WTC11 (cell line): ENCODE data around the gene DAPK1. TPM values are rescaled to one million over a fixed set of nuclear protein-coding genes. Genes with fewer than 3 reads are reported as not detected.
"Not testable (repeated sequence)": the region's sequence is repeated elsewhere in the genome, so short reads cannot be mapped to it uniquely, and the experiment has no call there.

ENCODE experiments used
- ATAC-seq: fragments of 200-7000 bp; cut with Tn5 transposase; 2 replicates; pipeline ENCODE4 v1.10.0; 2021; ENCODE audit warnings: mild to moderate bottlenecking, moderate library complexity
- CTCF ChIA-PET: fragments of 300-600 bp; sonication (Branson Sonifier 250); formaldehyde crosslinking; loops from one replicate; lab custom pipeline; 2021; ENCODE audit warnings: antibody characterized with exemption; lab: Charles Lee
- POLR2A ChIA-PET: fragments of 350-600 bp; sonication (Branson Sonifier 250); formaldehyde crosslinking; loops from one replicate; lab custom pipeline; 2021; ENCODE audit warnings: antibody characterized with exemption; lab: Charles Lee
- DNase-seq: peaks from one replicate; pipeline ENCODE4 v3.0.0; 2021; ENCODE audit warnings: low spot score
- H3K27ac Mint-ChIP-seq: 2 replicates; pipeline ENCODE4 v1.8.0; 2021; ENCODE audit warnings: mixed read lengths
- H3K27me3 Mint-ChIP-seq: 2 replicates; pipeline ENCODE4 v1.8.0; 2021; ENCODE audit warnings: low read depth, mild to moderate bottlenecking, moderate library complexity, mixed read lengths
- H3K36me3 Mint-ChIP-seq: 2 replicates; pipeline ENCODE4 v1.8.0; 2021; ENCODE audit warnings: mixed read lengths
- H3K4me1 Mint-ChIP-seq: 2 replicates; pipeline ENCODE4 v1.8.0; 2022; ENCODE audit warnings: mixed read lengths
- H3K4me3 Mint-ChIP-seq: 2 replicates; pipeline ENCODE4 v1.8.0; 2021; ENCODE audit warnings: mild to moderate bottlenecking, moderate library complexity, mixed read lengths
- H3K9me3 Mint-ChIP-seq: 2 replicates; pipeline ENCODE4 v1.8.0; 2021; ENCODE audit warnings: mixed read lengths
- ARID4B ChIP-seq: sonication (generic); formaldehyde crosslinking; IDR thresholded peaks from 2 replicates; pipeline ENCODE4 v1.8.0; 2023; ENCODE audit warnings: missing genetic modification reagents, mild to moderate bottlenecking, borderline replicate concordance
- CTCF ChIP-seq: fragments of 200-600 bp; IDR thresholded peaks from 2 replicates; pipeline ENCODE4 v1.8.0; 2022; ENCODE audit warnings: antibody characterized with exemption
- E2F4 ChIP-seq: sonication (generic); formaldehyde crosslinking; IDR thresholded peaks from 2 replicates; pipeline ENCODE4 v1.8.1; 2022; ENCODE audit warnings: low read depth, mild to moderate bottlenecking, moderate library complexity, missing genetic modification reagents, borderline replicate concordance
- ELF4 ChIP-seq: sonication (generic); formaldehyde crosslinking; IDR thresholded peaks from 2 replicates; pipeline ENCODE4 v1.8.1; 2022; ENCODE audit warnings: low read depth, mild to moderate bottlenecking, moderate library complexity, missing genetic modification reagents
- EMX1 ChIP-seq: fragments of 250-450 bp; sonication (Bioruptor Pico); IDR thresholded peaks from 2 replicates; pipeline ENCODE4 v1.8.0; 2021; ENCODE audit warnings: mild to moderate bottlenecking
- ESRRA ChIP-seq: sonication (generic); formaldehyde crosslinking; IDR thresholded peaks from 2 replicates; pipeline ENCODE4 v1.8.1; 2022; ENCODE audit warnings: mild to moderate bottlenecking, missing genetic modification reagents, borderline replicate concordance
- GRHL2 ChIP-seq: fragments of 250-450 bp; sonication (Bioruptor Pico); IDR thresholded peaks from 2 replicates; pipeline ENCODE4 v1.8.0; 2022; ENCODE audit warnings: mild to moderate bottlenecking, moderate library complexity; ENCODE audit not compliant: insufficient replicate concordance, severe bottlenecking
- HMGA2 ChIP-seq: fragments of 250-450 bp; sonication (Bioruptor Pico); IDR thresholded peaks from 2 replicates; pipeline ENCODE4 v1.4.0; 2021; ENCODE audit warnings: mild to moderate bottlenecking, moderate library complexity
- MYBL2 ChIP-seq: sonication (generic); formaldehyde crosslinking; IDR thresholded peaks from 2 replicates; pipeline ENCODE4 v1.8.1; 2023; ENCODE audit warnings: mild to moderate bottlenecking, moderate library complexity, missing genetic modification reagents
- NR1H2 ChIP-seq: sonication (generic); formaldehyde crosslinking; IDR thresholded peaks from 2 replicates; pipeline ENCODE4 v1.9.0; 2021; ENCODE audit warnings: mild to moderate bottlenecking, moderate library complexity, missing genetic modification reagents
- SMAD4 ChIP-seq: sonication (generic); formaldehyde crosslinking; IDR thresholded peaks from 2 replicates; pipeline ENCODE4 v1.8.0; 2022; ENCODE audit warnings: mild to moderate bottlenecking, missing genetic modification reagents
- ZMAT4 ChIP-seq: fragments of 250-450 bp; sonication (Bioruptor Pico); IDR thresholded peaks from 2 replicates; pipeline ENCODE4 v1.9.0; 2021; ENCODE audit warnings: mild to moderate bottlenecking
- ZNF317 ChIP-seq: sonication (generic); formaldehyde crosslinking; IDR thresholded peaks from 2 replicates; pipeline ENCODE4 v1.8.1; 2023; ENCODE audit warnings: low read depth, mild to moderate bottlenecking, moderate library complexity, missing genetic modification reagents, borderline replicate concordance
- ZNF671 ChIP-seq: fragments of 250-450 bp; sonication (Bioruptor Pico); IDR thresholded peaks from 2 replicates; pipeline ENCODE4 v1.8.0; 2021; ENCODE audit warnings: mild to moderate bottlenecking
- total RNA-seq: library from RNA; stranded (reverse); gene quantifications from 3 replicates; pipeline ENCODE4 v1.2.3, GENCODE V29; 2021
- TF ChIP-seq, protein P1 (sequence below): sonication (generic); formaldehyde crosslinking; IDR thresholded peaks from 2 replicates; pipeline ENCODE4 v1.8.0; 2023; ENCODE audit warnings: missing genetic modification reagents
- TF ChIP-seq, protein P2 (sequence below): fragments of 250-450 bp; sonication (Bioruptor Pico); IDR thresholded peaks from 2 replicates; pipeline ENCODE4 v1.8.0; 2021; ENCODE audit warnings: mild to moderate bottlenecking
- TF ChIP-seq, protein P3 (sequence below): sonication (generic); formaldehyde crosslinking; IDR thresholded peaks from 2 replicates; pipeline ENCODE4 v1.8.0; 2022; ENCODE audit warnings: mild to moderate bottlenecking, missing genetic modification reagents

The DAPK1 gene
- total RNA-seq, 1 experiment from 2014 or later, result 129 TPM

GRCh38 chr9:87500491-87501270, 3.0 kb downstream of the DAPK1 start:
- H3K27ac Mint-ChIP-seq, result peak overlapping the region; percentile 53
- TF ChIP-seq ZMAT4 (CRISPR knock-in tag) (no peak), NR1H2 (CRISPR knock-in tag) (no peak), MYBL2 (no peak), SMAD4 (CRISPR knock-in tag) (no peak), E2F4 (CRISPR knock-in tag) (no peak), CTCF (no peak), ELF4 (CRISPR knock-in tag) (no peak), EMX1 (no peak), ZNF317 (CRISPR knock-in tag) (no peak), GRHL2 (no peak), ZNF671 (CRISPR knock-in tag) (no peak)
- TF ChIP-seq, protein P1, sequence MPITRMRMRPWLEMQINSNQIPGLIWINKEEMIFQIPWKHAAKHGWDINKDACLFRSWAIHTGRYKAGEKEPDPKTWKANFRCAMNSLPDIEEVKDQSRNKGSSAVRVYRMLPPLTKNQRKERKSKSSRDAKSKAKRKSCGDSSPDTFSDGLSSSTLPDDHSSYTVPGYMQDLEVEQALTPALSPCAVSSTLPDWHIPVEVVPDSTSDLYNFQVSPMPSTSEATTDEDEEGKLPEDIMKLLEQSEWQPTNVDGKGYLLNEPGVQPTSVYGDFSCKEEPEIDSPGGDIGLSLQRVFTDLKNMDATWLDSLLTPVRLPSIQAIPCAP (CRISPR knock-in tag), result no peak
- TF ChIP-seq, protein P2, sequence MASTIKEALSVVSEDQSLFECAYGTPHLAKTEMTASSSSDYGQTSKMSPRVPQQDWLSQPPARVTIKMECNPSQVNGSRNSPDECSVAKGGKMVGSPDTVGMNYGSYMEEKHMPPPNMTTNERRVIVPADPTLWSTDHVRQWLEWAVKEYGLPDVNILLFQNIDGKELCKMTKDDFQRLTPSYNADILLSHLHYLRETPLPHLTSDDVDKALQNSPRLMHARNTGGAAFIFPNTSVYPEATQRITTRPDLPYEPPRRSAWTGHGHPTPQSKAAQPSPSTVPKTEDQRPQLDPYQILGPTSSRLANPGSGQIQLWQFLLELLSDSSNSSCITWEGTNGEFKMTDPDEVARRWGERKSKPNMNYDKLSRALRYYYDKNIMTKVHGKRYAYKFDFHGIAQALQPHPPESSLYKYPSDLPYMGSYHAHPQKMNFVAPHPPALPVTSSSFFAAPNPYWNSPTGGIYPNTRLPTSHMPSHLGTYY, result no peak
- TF ChIP-seq, protein P3, sequence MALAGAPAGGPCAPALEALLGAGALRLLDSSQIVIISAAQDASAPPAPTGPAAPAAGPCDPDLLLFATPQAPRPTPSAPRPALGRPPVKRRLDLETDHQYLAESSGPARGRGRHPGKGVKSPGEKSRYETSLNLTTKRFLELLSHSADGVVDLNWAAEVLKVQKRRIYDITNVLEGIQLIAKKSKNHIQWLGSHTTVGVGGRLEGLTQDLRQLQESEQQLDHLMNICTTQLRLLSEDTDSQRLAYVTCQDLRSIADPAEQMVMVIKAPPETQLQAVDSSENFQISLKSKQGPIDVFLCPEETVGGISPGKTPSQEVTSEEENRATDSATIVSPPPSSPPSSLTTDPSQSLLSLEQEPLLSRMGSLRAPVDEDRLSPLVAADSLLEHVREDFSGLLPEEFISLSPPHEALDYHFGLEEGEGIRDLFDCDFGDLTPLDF, result no peak
- H3K9me3 Mint-ChIP-seq, result no peaks in the 10 kb centered on the region
- no peak for ATAC-seq
- peaks cover 23% of the 10 kb centered on the region for H3K36me3 Mint-ChIP-seq
- peak overlapping the region; percentile 92 for H3K4me3 Mint-ChIP-seq
- POLR2A ChIA-PET, result no interaction called here
- CTCF ChIA-PET, result interaction anchor here (4.1 kb wide), 1 partner anchor 163 kb away, joined by 39 read pairs; no protein-coding TSS in a partner anchor
- no peaks in the 10 kb centered on the region for H3K27me3 Mint-ChIP-seq
- DNase-seq, result no peak
- peaks cover 52% of the 10 kb centered on the region for H3K4me1 Mint-ChIP-seq

DNA sequence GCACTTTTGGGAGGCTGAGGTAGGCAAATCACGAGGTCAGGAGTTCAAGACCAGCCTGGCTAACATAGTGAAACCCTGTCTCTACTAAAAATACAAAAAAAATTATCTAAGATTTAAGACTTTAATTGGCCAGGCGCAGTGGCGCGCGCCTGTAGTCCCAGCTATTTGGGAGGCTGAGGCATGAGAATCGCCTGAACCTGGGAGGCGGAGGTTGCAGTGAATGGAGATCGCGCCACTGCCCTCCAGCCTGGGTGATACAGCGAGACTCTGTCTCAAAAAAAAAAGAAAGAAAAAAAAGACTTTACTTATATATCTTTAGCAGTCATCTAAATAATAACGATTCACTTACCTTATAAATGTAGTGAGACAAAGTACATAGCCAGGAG, 3.6 kb downstream of the DAPK1 start:
- H3K27ac Mint-ChIP-seq, CTCF ChIA-PET, H3K9me3 Mint-ChIP-seq, ATAC-seq, DNase-seq, H3K4me3 Mint-ChIP-seq, H3K27me3 Mint-ChIP-seq, POLR2A ChIA-PET: not testable (repeated sequence)
- peaks cover 28% of the 10 kb centered on the region for H3K36me3 Mint-ChIP-seq
- peaks cover 50% of the 10 kb centered on the region for H3K4me1 Mint-ChIP-seq

GRCh38 chr9:87501806-87502205, 4.1 kb downstream of the DAPK1 start:
- ChIA-PET POLR2A (no interaction called here), CTCF (no interaction called here)
- Mint-ChIP-seq H3K27me3 (no peaks in the 10 kb centered on the region), H3K9me3 (no peaks in the 10 kb centered on the region), H3K27ac (0 out of 2 replicates have a peak overlapping the region, but pooled peaks have one; percentile 10), H3K4me3 (no peak overlapping the region), H3K36me3 (peaks cover 34% of the 10 kb centered on the region), H3K4me1 (peaks cover 50% of the 10 kb centered on the region)
- DNase-seq (no peak), ATAC-seq (no peak)
- TF ChIP-seq HMGA2 (CRISPR knock-in tag) (no peak), NR1H2 (CRISPR knock-in tag) (no peak), ARID4B (CRISPR knock-in tag) (no peak), MYBL2 (no peak), ELF4 (CRISPR knock-in tag) (no peak), EMX1 (no peak), ESRRA (CRISPR knock-in tag) (no peak)
- TF ChIP-seq, protein P3, result no peak
